KMS-11 (cell line): ENCODE results near the gene CCNF.

ENCODE experiments used
- H2AFZ ChIP-seq: fragments of 200-600 bp; sonication (generic); 2 replicates; pipeline ENCODE4 v1.6.1; 2016; ENCODE audit warnings: antibody characterized with exemption, mixed run types, low read depth
- H3K27ac ChIP-seq: fragments of 200-600 bp; sonication (generic); 2 replicates; pipeline ENCODE4 v1.6.1; 2016; ENCODE audit warnings: mild to moderate bottlenecking, mixed run types
- H3K27me3 ChIP-seq: fragments of 200-600 bp; sonication (generic); 2 replicates; pipeline ENCODE4 v1.6.1; 2017; ENCODE audit warnings: mild to moderate bottlenecking, low read depth, mixed run types, moderate library complexity; ENCODE audit not compliant: insufficient read depth
- H3K36me3 ChIP-seq: fragments of 200-600 bp; sonication (generic); 2 replicates; pipeline ENCODE4 v1.6.1; 2017; ENCODE audit warnings: mild to moderate bottlenecking, mixed run types; ENCODE audit not compliant: insufficient read depth
- H3K4me1 ChIP-seq: fragments of 200-600 bp; sonication (generic); 2 replicates; pipeline ENCODE4 v1.6.1; 2016; ENCODE audit warnings: mild to moderate bottlenecking, low read depth, mixed run types; ENCODE audit not compliant: poor library complexity, severe bottlenecking
- H3K4me2 ChIP-seq: fragments of 200-600 bp; sonication (generic); 2 replicates; pipeline ENCODE4 v1.7.0; 2016; ENCODE audit warnings: mild to moderate bottlenecking, mixed run types
- H3K4me3 ChIP-seq: fragments of 200-600 bp; sonication (generic); IDR thresholded peaks from 2 replicates; pipeline ENCODE4 v1.6.1; 2017; ENCODE audit warnings: low read depth, low read length, mixed read lengths; ENCODE audit not compliant: insufficient read depth
- H3K79me2 ChIP-seq: fragments of 200-600 bp; sonication (generic); 2 replicates; pipeline ENCODE4 v1.6.1; 2016; ENCODE audit warnings: low read depth, mixed run types; ENCODE audit not compliant: insufficient read depth
- H3K9ac ChIP-seq: fragments of 200-600 bp; sonication (generic); 2 replicates; pipeline ENCODE4 v1.6.1; 2016; ENCODE audit warnings: mild to moderate bottlenecking, mixed run types
- H4K20me1 ChIP-seq: fragments of 200-600 bp; sonication (generic); 2 replicates; pipeline ENCODE4 v1.6.1; 2016; ENCODE audit warnings: mild to moderate bottlenecking, mixed run types; ENCODE audit not compliant: insufficient read depth
- TF ChIP-seq, protein P1 (sequence below): fragments of 200-600 bp; sonication (generic); conservative IDR thresholded peaks from 2 replicates; pipeline ENCODE4 v1.6.1; 2017; ENCODE audit warnings: low read depth, mild to moderate bottlenecking, antibody characterized with exemption, low read length, moderate library complexity, mixed read lengths

CCNF gene

DNA sequence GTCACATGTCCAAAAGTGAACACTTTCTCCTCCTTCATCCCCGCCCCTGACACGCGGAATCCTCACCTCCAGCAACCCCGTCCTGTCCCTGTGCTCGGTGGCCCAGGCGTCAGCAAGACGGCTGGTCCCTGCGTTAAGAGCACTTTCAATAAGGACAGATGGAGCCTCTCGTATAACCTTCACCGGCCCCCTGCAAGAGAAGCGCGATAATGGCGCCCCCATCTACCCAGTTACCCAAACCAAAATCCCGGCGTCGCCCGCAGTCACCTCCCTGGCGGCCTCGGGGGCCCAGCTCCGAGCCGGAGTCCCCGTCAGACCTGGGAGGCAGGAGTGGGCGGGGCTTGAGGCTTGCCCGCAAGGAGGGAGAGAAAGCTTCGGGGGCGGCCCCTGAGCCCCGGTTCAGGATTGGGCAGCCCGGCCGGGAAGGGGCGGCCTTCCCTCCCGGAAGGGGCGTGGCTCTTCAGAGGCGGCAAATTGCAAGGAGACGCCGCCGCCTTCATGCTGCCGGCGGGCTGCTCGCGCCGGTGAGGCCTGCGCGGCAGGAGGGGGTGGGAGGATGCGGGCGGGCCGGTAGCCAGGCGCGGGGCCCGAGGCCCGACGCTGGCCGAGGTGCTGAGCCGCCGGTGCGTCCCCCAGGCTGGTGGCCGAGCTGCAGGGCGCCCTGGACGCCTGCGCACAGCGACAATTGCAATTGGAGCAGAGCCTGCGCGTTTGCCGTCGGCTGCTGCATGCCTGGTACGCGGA is 30.6 kb downstream of the CCNF start, which contains the start of gene TEDC2:
TSS of gene TEDC2 (plus strand) at position 463 of the 744 bp plus-strand sequence. CDS start at position 499, 36 bp downstream.
- Histone ChIP-seq H3K4me1 (peaks cover 18% of the 10 kb centered on the region), H3K4me3 (no peak within 1 kb of the TSS), H3K79me2 (0 out of 2 replicates have a peak, but pooled peaks cover 6% of the 10 kb centered on the region), H2AFZ (peak within 1 kb of the TSS; percentile 68), H3K4me2 (peak within 1 kb of the TSS; percentile 95), H3K36me3 (peaks cover 6% of the 10 kb centered on the region; the same call in 1 of the 2 replicates), H3K9ac (peak within 1 kb of the TSS; percentile 53; the same call in 1 of the 2 replicates), H4K20me1 (no peaks in the 10 kb centered on the region), H3K27ac (0 out of 2 replicates have a peak within 1 kb of the TSS, but pooled peaks have one; percentile 16), H3K27me3 (no peaks in the 10 kb centered on the region)
- TF ChIP-seq, protein P1, sequence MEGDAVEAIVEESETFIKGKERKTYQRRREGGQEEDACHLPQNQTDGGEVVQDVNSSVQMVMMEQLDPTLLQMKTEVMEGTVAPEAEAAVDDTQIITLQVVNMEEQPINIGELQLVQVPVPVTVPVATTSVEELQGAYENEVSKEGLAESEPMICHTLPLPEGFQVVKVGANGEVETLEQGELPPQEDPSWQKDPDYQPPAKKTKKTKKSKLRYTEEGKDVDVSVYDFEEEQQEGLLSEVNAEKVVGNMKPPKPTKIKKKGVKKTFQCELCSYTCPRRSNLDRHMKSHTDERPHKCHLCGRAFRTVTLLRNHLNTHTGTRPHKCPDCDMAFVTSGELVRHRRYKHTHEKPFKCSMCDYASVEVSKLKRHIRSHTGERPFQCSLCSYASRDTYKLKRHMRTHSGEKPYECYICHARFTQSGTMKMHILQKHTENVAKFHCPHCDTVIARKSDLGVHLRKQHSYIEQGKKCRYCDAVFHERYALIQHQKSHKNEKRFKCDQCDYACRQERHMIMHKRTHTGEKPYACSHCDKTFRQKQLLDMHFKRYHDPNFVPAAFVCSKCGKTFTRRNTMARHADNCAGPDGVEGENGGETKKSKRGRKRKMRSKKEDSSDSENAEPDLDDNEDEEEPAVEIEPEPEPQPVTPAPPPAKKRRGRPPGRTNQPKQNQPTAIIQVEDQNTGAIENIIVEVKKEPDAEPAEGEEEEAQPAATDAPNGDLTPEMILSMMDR: no peak

DNA sequence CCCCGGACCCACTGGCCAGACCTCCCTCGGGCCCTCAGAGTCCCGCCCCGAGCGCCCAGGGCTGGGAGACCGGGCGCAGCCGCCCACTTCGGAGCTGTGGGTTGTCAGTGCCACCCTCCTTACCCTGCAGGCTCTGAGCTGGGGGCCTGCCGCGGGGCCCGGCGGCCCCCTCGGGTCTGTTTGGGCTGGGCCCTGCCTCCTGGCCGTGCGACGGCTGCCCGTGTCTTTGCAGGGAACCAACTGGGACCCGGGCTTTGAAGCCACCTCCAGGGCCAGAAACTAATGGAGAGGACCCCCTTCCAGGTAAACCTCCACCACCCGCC is 31.1 kb downstream of the CCNF start:
- peak overlapping the region; percentile 95 for H3K4me2 ChIP-seq
- H3K27me3 ChIP-seq: no peaks in the 10 kb centered on the region
- H3K36me3 ChIP-seq: peaks cover 3% of the 10 kb centered on the region; the same call in 1 of the 2 replicates
- no peaks in the 10 kb centered on the region for H4K20me1 ChIP-seq
- no peak overlapping the region for H3K27ac ChIP-seq
- H3K79me2 ChIP-seq: 0 out of 2 replicates have a peak, but pooled peaks cover 6% of the 10 kb centered on the region
- no peak overlapping the region for H3K4me3 ChIP-seq
- TF ChIP-seq, protein P1: no peak
- peak overlapping the region; percentile 68; the same call in 1 of the 2 replicates for H2AFZ ChIP-seq
- peaks cover 18% of the 10 kb centered on the region for H3K4me1 ChIP-seq
- peak overlapping the region; percentile 53; the same call in 1 of the 2 replicates for H3K9ac ChIP-seq

DNA sequence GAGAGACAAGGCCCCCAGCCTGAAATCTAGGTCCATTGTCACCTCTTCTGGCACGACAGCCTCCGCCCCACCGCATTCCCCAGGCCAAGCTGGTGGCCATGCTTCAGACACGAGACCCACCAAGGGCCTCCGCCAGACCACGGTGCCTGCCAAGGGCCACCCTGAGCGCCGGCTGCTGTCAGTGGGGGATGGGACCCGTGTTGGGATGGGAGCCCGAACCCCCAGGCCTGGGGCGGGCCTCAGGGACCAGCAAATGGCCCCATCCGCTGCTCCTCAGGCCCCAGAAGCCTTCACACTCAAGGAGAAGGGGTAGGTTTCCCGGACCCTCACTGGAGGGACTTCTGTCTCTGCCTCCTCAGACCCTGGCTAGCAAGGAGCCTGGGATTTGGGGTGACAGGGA is 31.7 kb downstream of the CCNF start:
- H3K9ac ChIP-seq: no peak overlapping the region; the same call in 1 of the 2 replicates
- H3K36me3 ChIP-seq: no peaks in the 10 kb centered on the region
- no peaks in the 10 kb centered on the region for H4K20me1 ChIP-seq
- TF ChIP-seq, protein P1: no peak
- peaks cover 18% of the 10 kb centered on the region for H3K4me1 ChIP-seq
- peak overlapping the region; percentile 95 for H3K4me2 ChIP-seq
- H3K27ac ChIP-seq: no peak overlapping the region
- no peaks in the 10 kb centered on the region for H3K27me3 ChIP-seq
- H3K79me2 ChIP-seq: 0 out of 2 replicates have a peak, but pooled peaks cover 6% of the 10 kb centered on the region
- H2AFZ ChIP-seq: no peak overlapping the region
- H3K4me3 ChIP-seq: no peak overlapping the region

DNA sequence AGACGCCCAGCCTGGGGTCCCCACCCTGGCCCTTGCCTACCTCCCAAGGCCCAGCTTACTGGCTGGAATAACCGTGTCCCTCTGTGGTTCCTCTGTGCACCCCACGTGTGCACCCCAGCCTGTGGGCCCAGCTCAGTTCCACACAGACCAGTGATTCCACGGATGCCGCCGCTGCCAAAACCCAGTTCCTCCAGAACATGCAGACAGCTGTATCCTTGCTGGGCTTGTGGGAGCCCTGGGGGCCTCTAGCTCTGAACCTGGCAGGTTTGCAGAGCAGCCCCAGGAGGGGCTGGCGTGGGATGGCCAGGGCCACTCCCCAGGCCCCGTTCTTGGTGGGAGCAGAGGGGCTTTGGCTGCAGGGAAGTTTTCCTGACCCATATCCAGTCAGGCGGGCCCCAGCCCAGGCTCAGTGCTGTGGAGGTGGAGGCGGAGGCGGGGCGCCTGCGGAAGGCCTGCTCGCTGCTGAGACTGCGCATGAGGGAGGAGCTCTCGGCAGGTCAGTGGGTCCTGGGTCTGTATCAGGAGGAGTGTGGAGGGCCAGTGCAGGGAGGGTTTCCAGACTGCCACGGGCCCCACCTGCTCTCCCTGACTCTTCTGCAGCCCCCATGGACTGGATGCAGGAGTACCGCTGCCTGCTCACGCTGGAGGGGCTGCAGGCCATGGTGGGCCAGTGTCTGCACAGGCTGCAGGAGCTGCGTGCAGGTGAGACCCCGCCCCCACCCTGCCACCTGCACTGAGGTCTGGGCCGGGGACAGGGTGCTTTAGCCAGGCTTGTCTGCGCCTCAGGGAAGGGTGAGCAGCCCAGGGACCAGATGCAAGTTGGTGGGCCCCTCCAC is 33.0 kb downstream of the CCNF start:
- Histone ChIP-seq H3K79me2 (0 out of 2 replicates have a peak, but pooled peaks cover 6% of the 10 kb centered on the region), H2AFZ (no peak overlapping the region), H3K4me2 (no peak overlapping the region), H4K20me1 (no peaks in the 10 kb centered on the region), H3K4me1 (peaks cover 18% of the 10 kb centered on the region), H3K4me3 (no peak overlapping the region), H3K27ac (no peak overlapping the region), H3K9ac (no peak overlapping the region), H3K27me3 (peaks cover under 1% of the 10 kb centered on the region; the same call in 1 of the 2 replicates), H3K36me3 (no peaks in the 10 kb centered on the region)
- TF ChIP-seq, protein P1: no peak
